MM.1S (cell line): ENCODE results near the gene SV2B.

Experiments used
- DNase-seq: peaks from one replicate; pipeline ENCODE4 v3.0.0-alpha.2; 2015
- H2AFZ ChIP-seq: fragments of 300-600 bp; sonication (generic); 2 replicates; pipeline ENCODE4 v1.6.0; 2016; ENCODE audit warnings: antibody characterized with exemption, low read length
- H3F3A ChIP-seq: fragments of 300-600 bp; sonication (generic); 2 replicates; pipeline ENCODE4 v1.6.1; 2016; ENCODE audit warnings: mild to moderate bottlenecking, antibody characterized with exemption, low read length, moderate library complexity, mixed read lengths; ENCODE audit not compliant: insufficient read depth
- H3K27ac ChIP-seq: fragments of 300-600 bp; sonication (generic); 2 replicates; pipeline ENCODE4 v1.5.1; 2016; ENCODE audit warnings: mild to moderate bottlenecking, low read length
- H3K27me3 ChIP-seq: fragments of 300-600 bp; sonication (generic); replicated peaks from 2 replicates; pipeline ENCODE4 v1.6.0; 2016; ENCODE audit warnings: low read length; ENCODE audit not compliant: insufficient read depth
- H3K36me3 ChIP-seq: fragments of 300-600 bp; sonication (generic); replicated peaks from 2 replicates; pipeline ENCODE4 v1.6.1; 2016; ENCODE audit warnings: mild to moderate bottlenecking, low read length, mixed read lengths; ENCODE audit not compliant: insufficient read depth
- H3K4me1 ChIP-seq: fragments of 300-600 bp; sonication (generic); 2 replicates; pipeline ENCODE4 v1.6.1; 2016; ENCODE audit warnings: low read length, mixed read lengths
- H3K4me2 ChIP-seq: fragments of 300-600 bp; sonication (generic); 2 replicates; pipeline ENCODE4 v1.6.0; 2016; ENCODE audit warnings: low read depth, low read length
- H3K4me3 ChIP-seq: fragments of 300-600 bp; sonication (generic); 2 replicates; pipeline ENCODE4 v1.5.1; 2016; ENCODE audit warnings: low read length, mixed read lengths
- H3K79me2 ChIP-seq: fragments of 300-600 bp; sonication (generic); 2 replicates; pipeline ENCODE4 v1.6.1; 2016; ENCODE audit warnings: mixed run types, low read length, mixed read lengths
- H3K9ac ChIP-seq: fragments of 300-600 bp; sonication (generic); 2 replicates; pipeline ENCODE4 v1.6.1; 2016; ENCODE audit warnings: low read length, mixed read lengths
- H3K9me2 ChIP-seq: fragments of 300-600 bp; sonication (generic); replicated peaks from 2 replicates; pipeline ENCODE4 v1.6.1; 2016; ENCODE audit warnings: mild to moderate bottlenecking, low read length, mixed read lengths; ENCODE audit not compliant: insufficient read depth
- H3K9me3 ChIP-seq: fragments of 300-600 bp; sonication (generic); replicated peaks from 2 replicates; pipeline ENCODE4 v1.6.1; 2016; ENCODE audit warnings: mild to moderate bottlenecking, low read length, mixed read lengths; ENCODE audit not compliant: insufficient read depth
- H4K20me1 ChIP-seq: fragments of 300-600 bp; sonication (generic); 2 replicates; pipeline ENCODE4 v1.6.1; 2016; ENCODE audit warnings: mild to moderate bottlenecking, low read length, moderate library complexity, mixed read lengths; ENCODE audit not compliant: insufficient read depth
- EZH2 ChIP-seq: fragments of 300-600 bp; sonication (generic); optimal IDR thresholded peaks from 2 replicates; pipeline ENCODE3; 2017; ENCODE audit warnings: low read depth, mild to moderate bottlenecking, antibody characterized with exemption, low read length, mixed read lengths
- EZH2phosphoT487 ChIP-seq: fragments of 300-600 bp; sonication (generic); IDR thresholded peaks from 2 replicates; pipeline ENCODE4 v1.6.1; 2018; ENCODE audit warnings: antibody characterized with exemption, low read length
- TF ChIP-seq, protein P1 (sequence below): fragments of 300-600 bp; sonication (generic); IDR thresholded peaks from 2 replicates; pipeline ENCODE4 v1.5.1; 2016; ENCODE audit warnings: antibody characterized with exemption, low read length, mixed read lengths

The SV2B gene

DNA sequence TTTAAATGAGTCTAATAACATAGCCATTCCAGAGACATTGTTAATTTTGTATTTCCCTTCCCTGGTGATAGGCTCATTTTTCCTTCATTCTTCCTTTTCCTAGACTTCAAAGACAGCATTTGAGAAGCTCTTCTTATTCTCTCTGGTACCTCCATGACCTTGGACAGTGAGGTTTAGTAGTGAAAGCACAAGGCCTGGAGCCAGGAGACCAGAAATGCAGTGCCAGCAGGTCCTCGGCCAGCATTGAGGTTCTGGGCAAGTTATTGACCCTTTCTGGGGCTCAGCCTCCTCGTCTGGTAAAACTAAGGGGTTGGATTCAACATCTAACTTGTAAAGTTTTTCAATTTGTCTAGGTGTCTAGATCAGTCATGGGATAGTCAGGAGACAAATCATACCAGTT lies 146.9 kb downstream of the SV2B start:
- Histone ChIP-seq H3K9me2 (no peaks in the 10 kb centered on the region), H2AFZ (no peak overlapping the region), H3K27me3 (no peaks in the 10 kb centered on the region), H3K79me2 (no peaks in the 10 kb centered on the region), H3K4me1 (peaks cover 7% of the 10 kb centered on the region; the same call in 1 of the 2 replicates), H3K27ac (no peak overlapping the region), H4K20me1 (no peaks in the 10 kb centered on the region), H3K4me2 (no peak overlapping the region), H3K9me3 (no peaks in the 10 kb centered on the region), H3K36me3 (no peaks in the 10 kb centered on the region), H3F3A (no peaks in the 10 kb centered on the region), H3K9ac (no peak overlapping the region), H3K4me3 (no peak overlapping the region)
- TF ChIP-seq, protein P1, sequence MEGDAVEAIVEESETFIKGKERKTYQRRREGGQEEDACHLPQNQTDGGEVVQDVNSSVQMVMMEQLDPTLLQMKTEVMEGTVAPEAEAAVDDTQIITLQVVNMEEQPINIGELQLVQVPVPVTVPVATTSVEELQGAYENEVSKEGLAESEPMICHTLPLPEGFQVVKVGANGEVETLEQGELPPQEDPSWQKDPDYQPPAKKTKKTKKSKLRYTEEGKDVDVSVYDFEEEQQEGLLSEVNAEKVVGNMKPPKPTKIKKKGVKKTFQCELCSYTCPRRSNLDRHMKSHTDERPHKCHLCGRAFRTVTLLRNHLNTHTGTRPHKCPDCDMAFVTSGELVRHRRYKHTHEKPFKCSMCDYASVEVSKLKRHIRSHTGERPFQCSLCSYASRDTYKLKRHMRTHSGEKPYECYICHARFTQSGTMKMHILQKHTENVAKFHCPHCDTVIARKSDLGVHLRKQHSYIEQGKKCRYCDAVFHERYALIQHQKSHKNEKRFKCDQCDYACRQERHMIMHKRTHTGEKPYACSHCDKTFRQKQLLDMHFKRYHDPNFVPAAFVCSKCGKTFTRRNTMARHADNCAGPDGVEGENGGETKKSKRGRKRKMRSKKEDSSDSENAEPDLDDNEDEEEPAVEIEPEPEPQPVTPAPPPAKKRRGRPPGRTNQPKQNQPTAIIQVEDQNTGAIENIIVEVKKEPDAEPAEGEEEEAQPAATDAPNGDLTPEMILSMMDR: no peak
- no peak for TF ChIP-seq EZH2
- no peak for TF ChIP-seq EZH2phosphoT487
- no peak for DNase-seq

DNA sequence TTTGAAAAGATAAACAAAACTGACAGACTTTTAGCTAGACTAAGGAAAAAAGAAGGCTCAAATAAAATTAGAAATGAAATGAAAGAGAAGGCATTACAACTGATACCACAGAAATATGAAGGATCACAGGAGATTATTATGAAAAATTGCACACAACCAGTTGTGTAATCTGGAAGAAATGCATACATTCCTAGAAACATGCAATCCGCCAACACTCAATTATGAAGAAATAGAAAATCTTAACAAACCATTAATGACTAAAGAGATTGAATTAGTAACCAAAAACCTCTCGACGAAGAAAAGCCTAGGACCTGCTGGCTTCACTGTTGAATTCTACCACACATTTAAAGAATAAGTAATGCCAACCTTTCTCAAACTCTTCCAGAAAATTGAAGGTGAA lies 149.5 kb downstream of the SV2B start:
- Histone ChIP-seq H3K9me3 (no peaks in the 10 kb centered on the region), H3K4me2 (no peak overlapping the region), H3K4me3 (no peak overlapping the region), H3K9me2 (no peaks in the 10 kb centered on the region), H2AFZ (no peak overlapping the region), H3K9ac (no peak overlapping the region), H3K4me1 (peaks cover 7% of the 10 kb centered on the region; the same call in 1 of the 2 replicates), H3K27me3 (no peaks in the 10 kb centered on the region), H3K36me3 (no peaks in the 10 kb centered on the region), H3K79me2 (no peaks in the 10 kb centered on the region), H4K20me1 (no peaks in the 10 kb centered on the region), H3F3A (no peaks in the 10 kb centered on the region), H3K27ac (no peak overlapping the region)
- no peak for TF ChIP-seq EZH2
- TF ChIP-seq, protein P1: no peak
- TF ChIP-seq EZH2phosphoT487: no peak
- no peak for DNase-seq

DNA sequence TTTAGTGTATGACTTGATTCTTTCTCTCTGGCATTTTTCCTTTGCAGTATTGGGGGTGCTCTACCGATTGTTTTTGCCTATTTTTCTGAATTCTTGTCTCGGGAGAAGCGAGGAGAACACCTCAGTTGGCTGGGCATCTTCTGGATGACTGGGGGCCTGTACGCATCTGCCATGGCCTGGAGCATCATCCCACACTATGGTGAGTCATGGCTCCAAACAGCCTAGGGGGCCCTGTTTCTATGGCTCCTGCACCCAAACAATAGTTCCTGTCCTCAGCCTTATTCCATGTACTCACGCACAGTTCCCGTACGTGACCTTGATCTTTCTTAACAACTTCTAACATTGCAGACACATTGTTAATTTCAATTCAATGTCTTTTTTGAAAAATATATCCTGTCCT lies 152.3 kb downstream of the SV2B start:
- Histone ChIP-seq H3K36me3 (no peaks in the 10 kb centered on the region), H4K20me1 (no peaks in the 10 kb centered on the region), H3K4me2 (no peak overlapping the region), H3F3A (no peaks in the 10 kb centered on the region), H3K27ac (no peak overlapping the region), H3K79me2 (no peaks in the 10 kb centered on the region), H3K4me3 (no peak overlapping the region), H3K9ac (no peak overlapping the region), H3K4me1 (peaks cover 1% of the 10 kb centered on the region; the same call in 1 of the 2 replicates), H3K9me3 (no peaks in the 10 kb centered on the region), H3K27me3 (no peaks in the 10 kb centered on the region), H2AFZ (no peak overlapping the region), H3K9me2 (no peaks in the 10 kb centered on the region)
- TF ChIP-seq, protein P1: no peak
- TF ChIP-seq EZH2phosphoT487 (no peak), EZH2 (no peak)
- DNase-seq: no peak
